K562 (cell line): ENCODE measurements around the gene ZRANB1.

Experiments used
- MAX ChIP-seq: sonication (generic); formaldehyde crosslinking; IDR thresholded peaks from 2 replicates; pipeline ENCODE4 v1.9.0; 2022; ENCODE audit warnings: mild to moderate bottlenecking, missing genetic modification reagents
- MXI1 ChIP-seq: IDR thresholded peaks from 2 replicates; pipeline ENCODE4 v1.6.1; 2011; ENCODE audit warnings: low read depth, mild to moderate bottlenecking, improper control_type of control experiment, low read length
- NBN ChIP-seq: fragments of 450-650 bp; IDR thresholded peaks from 2 replicates; pipeline ENCODE4 v1.6.1; 2016; ENCODE audit warnings: low read depth, mild to moderate bottlenecking
- POLR3A ChIP-seq: IDR thresholded peaks from 2 replicates; pipeline ENCODE4 v1.6.1; 2011; ENCODE audit warnings: borderline replicate concordance, mild to moderate bottlenecking, moderate library complexity; ENCODE audit not compliant: insufficient read length, insufficient read depth; ENCODE audit errors: extremely low read depth
- ZNF274 ChIP-seq: IDR thresholded peaks from 2 replicates; pipeline ENCODE4 v1.6.1; 2011; ENCODE audit warnings: low read depth, mild to moderate bottlenecking, low read length, moderate library complexity, borderline replicate concordance

DNA sequence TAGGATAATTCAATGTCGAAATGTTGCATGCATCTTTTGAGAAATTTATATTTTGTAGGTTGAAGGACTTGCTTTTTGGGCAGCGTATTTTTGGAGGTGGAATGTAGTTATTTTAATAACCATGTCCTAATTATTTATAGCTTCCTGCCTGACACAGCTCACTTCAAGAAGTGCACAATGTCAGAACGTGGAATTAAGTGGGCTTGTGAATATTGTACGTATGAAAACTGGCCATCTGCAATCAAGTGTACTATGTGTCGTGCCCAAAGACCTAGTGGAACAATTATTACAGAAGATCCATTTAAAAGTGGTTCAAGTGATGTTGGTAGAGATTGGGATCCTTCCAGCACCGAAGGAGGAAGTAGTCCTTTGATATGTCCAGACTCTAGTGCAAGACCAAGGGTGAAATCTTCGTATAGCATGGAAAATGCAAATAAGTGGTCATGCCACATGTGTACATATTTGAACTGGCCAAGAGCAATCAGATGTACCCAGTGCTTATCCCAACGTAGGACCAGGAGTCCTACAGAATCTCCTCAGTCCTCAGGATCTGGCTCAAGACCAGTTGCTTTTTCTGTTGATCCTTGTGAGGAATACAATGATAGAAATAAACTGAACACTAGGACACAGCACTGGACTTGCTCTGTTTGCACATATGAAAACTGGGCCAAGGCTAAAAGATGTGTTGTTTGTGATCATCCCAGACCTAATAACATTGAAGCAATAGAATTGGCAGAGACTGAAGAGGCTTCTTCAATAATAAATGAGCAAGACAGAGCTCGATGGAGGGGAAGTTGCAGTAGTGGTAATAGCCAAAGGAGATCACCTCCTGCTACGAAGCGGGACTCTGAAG, 620 bp downstream of the ZRANB1 start:
- TF ChIP-seq MAX (no peak), POLR3A (no peak), MXI1 (no peak), ZNF274 (no peak), NBN (no peak)
